Mucosa of descending colon (tissue), 3 donors: Measurements from ENCODE around the gene POPDC3. TPM values are rescaled to one million over a fixed set of nuclear protein-coding genes. Genes with fewer than 3 reads are reported as not detected.
"Not testable (repeated sequence)": the region's sequence is repeated elsewhere in the genome, so short reads cannot be mapped to it uniquely, and the experiment has no call there.

Experiments
- ATAC-seq: fragments of 200-7000 bp; cut with Tn5 transposase; one replicate; pipeline ENCODE4 v1.9.1; 2020; ENCODE audit warnings: mild to moderate bottlenecking, moderate library complexity
- DNase-seq, 3 donors: peaks; one replicate each; pipeline ENCODE4 v3.0.0-alpha.2; 2020
- H3K36me3 ChIP-seq: fragments of 200-600 bp; one replicate; pipeline ENCODE4 v1.8.0; 2021; ENCODE audit warnings: low read depth, mild to moderate bottlenecking
- H3K4me1 ChIP-seq: fragments of 200-600 bp; one replicate; pipeline ENCODE4 v1.8.0; 2021; ENCODE audit warnings: low read depth, mild to moderate bottlenecking
- H3K4me3 ChIP-seq: fragments of 200-600 bp; one replicate; pipeline ENCODE4 v1.8.0; 2021; ENCODE audit warnings: mild to moderate bottlenecking
- H3K9me3 ChIP-seq: fragments of 200-600 bp; one replicate; pipeline ENCODE4 v1.8.0; 2021; ENCODE audit warnings: mild to moderate bottlenecking
- intact Hi-C, 2 donors: fragments of 100-400 bp; cut with DNase I in 1 of 2; cut with micrococcal nuclease in 1 of 2; formaldehyde crosslinking; loops; one replicate each; pipeline versions ENCODE4 v1.11.0 to v1.11.1; 2022; cut with DNase I, micrococcal nuclease
- long read RNA-seq, 2 donors: library from polyadenylated mRNA; unstranded; transcript quantifications; one replicate each; pipeline ENCODE4 v2.0.0, GENCODE V29; 2019 to 2021
- total RNA-seq, 3 donors: library from RNA; stranded (reverse); fragmentation: NEBNext Ultra II Directional in 2 of 3; extraction: Animal tissue kit (Norgen Biotek cat#: 25700) in 2 of 3; gene quantifications; one replicate each; pipeline versions ENCODE4 v1.2.1 to v1.2.4, GENCODE V29; 2021 to 2023
- TF ChIP-seq, protein P1 (sequence below): fragments of 200-600 bp; IDR thresholded peaks from one replicate; pipeline ENCODE4 v1.8.0; 2022; ENCODE audit warnings: antibody characterized with exemption, mild to moderate bottlenecking
- donor health status: DM: no; HTN: no; CAD: no; lungs with moderate emphysema.
- donor health status: DM: no; HTN: no; CAD: no.
- donor health status: DM: no; HTN: yes; CAD: no.

The POPDC3 gene, protein sequence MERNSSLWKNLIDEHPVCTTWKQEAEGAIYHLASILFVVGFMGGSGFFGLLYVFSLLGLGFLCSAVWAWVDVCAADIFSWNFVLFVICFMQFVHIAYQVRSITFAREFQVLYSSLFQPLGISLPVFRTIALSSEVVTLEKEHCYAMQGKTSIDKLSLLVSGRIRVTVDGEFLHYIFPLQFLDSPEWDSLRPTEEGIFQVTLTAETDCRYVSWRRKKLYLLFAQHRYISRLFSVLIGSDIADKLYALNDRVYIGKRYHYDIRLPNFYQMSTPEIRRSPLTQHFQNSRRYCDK
- total RNA-seq, result under 1 TPM in 1 of 3 donors, not detected in 2; 0.73 TPM
- long read RNA-seq, donor 1, result 0 reads
- long read RNA-seq, donor 2, result 0 reads

GRCh38 chr6:105179244-105180065 is at the start of gene POPDC3:
TSS of gene POPDC3 (minus strand) at chr6:105180014. CDS start at chr6:105161909, 18,105 bp downstream.
- peaks cover 3% of the 10 kb centered on the region for H3K4me1 ChIP-seq
- intact Hi-C loops, result no loop called here
- DNase-seq (peak in 1 of 3 donors; percentile 36), ATAC-seq (peak; percentile 47)
- no peak within 1 kb of the TSS for H3K4me3 ChIP-seq
- H3K36me3 ChIP-seq, result no peaks in the 10 kb centered on the region
- TF ChIP-seq, protein P1, sequence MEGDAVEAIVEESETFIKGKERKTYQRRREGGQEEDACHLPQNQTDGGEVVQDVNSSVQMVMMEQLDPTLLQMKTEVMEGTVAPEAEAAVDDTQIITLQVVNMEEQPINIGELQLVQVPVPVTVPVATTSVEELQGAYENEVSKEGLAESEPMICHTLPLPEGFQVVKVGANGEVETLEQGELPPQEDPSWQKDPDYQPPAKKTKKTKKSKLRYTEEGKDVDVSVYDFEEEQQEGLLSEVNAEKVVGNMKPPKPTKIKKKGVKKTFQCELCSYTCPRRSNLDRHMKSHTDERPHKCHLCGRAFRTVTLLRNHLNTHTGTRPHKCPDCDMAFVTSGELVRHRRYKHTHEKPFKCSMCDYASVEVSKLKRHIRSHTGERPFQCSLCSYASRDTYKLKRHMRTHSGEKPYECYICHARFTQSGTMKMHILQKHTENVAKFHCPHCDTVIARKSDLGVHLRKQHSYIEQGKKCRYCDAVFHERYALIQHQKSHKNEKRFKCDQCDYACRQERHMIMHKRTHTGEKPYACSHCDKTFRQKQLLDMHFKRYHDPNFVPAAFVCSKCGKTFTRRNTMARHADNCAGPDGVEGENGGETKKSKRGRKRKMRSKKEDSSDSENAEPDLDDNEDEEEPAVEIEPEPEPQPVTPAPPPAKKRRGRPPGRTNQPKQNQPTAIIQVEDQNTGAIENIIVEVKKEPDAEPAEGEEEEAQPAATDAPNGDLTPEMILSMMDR, result no peak
- H3K9me3 ChIP-seq, result no peaks in the 10 kb centered on the region

DNA sequence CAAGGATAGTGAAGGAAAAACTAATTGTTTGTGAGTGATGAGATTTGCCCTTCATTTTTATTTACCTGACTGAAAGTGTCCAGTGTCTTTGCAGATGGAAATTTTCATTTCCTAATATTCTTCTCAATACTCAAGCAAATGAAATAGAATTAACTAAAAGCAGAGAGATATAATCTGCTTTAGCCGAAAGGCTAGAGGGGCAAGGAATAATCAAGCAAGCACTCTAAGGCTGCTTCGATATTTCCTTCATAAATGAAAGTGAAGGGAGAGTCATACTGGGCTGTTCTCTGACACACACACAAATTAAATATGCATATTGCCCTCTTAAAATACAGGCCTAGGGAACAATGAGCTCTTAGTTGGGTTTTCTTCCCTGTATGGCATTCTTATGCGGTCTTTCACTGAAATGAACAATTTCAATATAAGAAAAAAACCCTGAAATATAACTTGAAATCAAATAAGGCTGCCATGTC is 47.5 kb upstream of the POPDC3 start:
- ATAC-seq (no peak), DNase-seq (no peak)
- no peak overlapping the region for H3K4me3 ChIP-seq
- intact Hi-C loops, result no loop called here
- TF ChIP-seq, protein P1, result no peak
- no peaks in the 10 kb centered on the region for H3K9me3 ChIP-seq
- H3K36me3 ChIP-seq, result no peaks in the 10 kb centered on the region
- no peaks in the 10 kb centered on the region for H3K4me1 ChIP-seq

DNA sequence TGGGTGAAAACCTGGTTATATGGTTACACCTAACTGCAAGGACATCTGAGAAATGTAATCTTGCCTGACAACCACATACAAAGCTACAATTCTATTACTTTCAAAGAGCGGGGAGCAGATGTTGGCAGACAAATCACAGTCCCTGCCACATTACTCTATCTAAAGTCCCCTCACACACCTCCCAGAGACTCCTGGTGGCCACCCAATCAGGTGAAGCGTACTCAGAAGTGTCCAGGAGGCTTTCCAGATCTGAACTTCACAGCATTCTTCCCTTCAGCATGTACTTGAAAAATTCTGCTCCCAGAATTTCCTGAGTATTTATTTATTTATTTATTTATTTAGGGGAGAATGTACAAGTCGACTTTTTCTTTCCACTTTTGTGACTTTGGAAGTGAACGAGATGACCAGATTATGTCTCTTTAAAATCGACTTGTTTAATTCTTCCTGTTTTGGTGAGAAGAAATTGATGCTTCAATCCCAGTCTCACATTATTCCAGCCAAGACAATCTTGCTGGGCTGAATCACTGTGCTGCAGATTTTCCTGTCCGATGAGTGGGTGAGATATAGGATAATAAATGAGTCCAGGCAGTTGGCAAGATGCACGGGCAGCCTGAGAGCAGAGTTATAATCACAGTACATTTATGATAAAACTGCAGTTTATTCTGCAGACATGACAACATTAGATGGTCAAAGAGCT is 46.9 kb upstream of the POPDC3 start:
- intact Hi-C loops, result no loop called here
- Histone ChIP-seq H3K4me3 (no peak overlapping the region), H3K36me3 (no peaks in the 10 kb centered on the region), H3K9me3 (no peaks in the 10 kb centered on the region), H3K4me1 (no peaks in the 10 kb centered on the region)
- no peak for ATAC-seq
- no peak for DNase-seq
- TF ChIP-seq, protein P1, result no peak

DNA sequence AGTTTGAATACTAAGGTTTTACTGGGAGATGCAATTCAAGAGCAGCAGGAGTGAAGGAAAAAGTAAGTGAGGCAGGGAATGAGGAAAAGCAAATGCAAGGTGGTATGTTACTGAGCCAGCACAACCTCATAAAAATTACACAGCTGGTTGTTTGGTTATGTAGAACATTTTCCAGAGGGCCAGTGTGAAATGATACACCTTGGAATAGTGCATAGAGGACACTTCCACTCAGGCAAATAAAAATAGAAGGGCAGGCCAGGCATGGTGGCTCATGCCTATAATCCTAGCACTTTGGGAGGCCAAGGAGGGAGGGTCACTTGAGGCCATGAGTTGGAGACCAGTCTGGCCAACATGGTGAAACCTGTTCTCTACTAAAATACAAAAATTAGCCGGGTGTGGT is 43.4 kb upstream of the POPDC3 start:
- DNase-seq (no peak), ATAC-seq (no peak)
- no peaks in the 10 kb centered on the region for H3K9me3 ChIP-seq
- H3K4me1 ChIP-seq, result no peaks in the 10 kb centered on the region
- H3K36me3 ChIP-seq, result no peaks in the 10 kb centered on the region
- TF ChIP-seq, protein P1, result no peak
- no peak overlapping the region for H3K4me3 ChIP-seq
- intact Hi-C loops, result no loop called here

GRCh38 chr6:105221219-105221618 is 41.4 kb upstream of the POPDC3 start:
- H3K4me1 ChIP-seq, ATAC-seq, H3K4me3 ChIP-seq, DNase-seq, H3K9me3 ChIP-seq, intact Hi-C loops, H3K36me3 ChIP-seq: not testable (repeated sequence)
